Ovary (tissue), 9 donors: ENCODE results near the gene XPO6. TPM values are rescaled to one million over a fixed set of nuclear protein-coding genes. Genes with fewer than 3 reads are reported as not detected.

Experiments used
- DNase-seq, 5 donors: peaks; one replicate each; pipeline ENCODE4 v3.0.0-alpha.2; 2019 to 2020
- H3K27ac ChIP-seq, 2 donors: fragments of 200-600 bp; one replicate each; pipeline versions ENCODE4 v1.5.1 to v1.8.0; 2019 to 2022
- H3K27me3 ChIP-seq: fragments of 200-600 bp; one replicate; pipeline ENCODE4 v1.8.0; 2022
- H3K36me3 ChIP-seq: fragments of 200-600 bp; sonication (generic); one replicate; pipeline ENCODE4 v1.5.1; 2019
- H3K4me1 ChIP-seq: one replicate; pipeline ENCODE4 v1.8.1; 2013; ENCODE audit warnings: mild to moderate bottlenecking, moderate library complexity; ENCODE audit not compliant: insufficient read depth
- H3K4me3 ChIP-seq: fragments of 200-600 bp; sonication (generic); one replicate; pipeline ENCODE4 v1.5.1; 2017
- H3K9me3 ChIP-seq, 2 donors: fragments of 200-600 bp in 1 of 2; sonication (generic) in 1 of 2; one replicate each; pipeline versions ENCODE4 v1.5.1 to v1.8.1; 2013 to 2019; ENCODE audit warnings: mild to moderate bottlenecking in 1 of 2, moderate library complexity in 1 of 2
- CTCF ChIP-seq, 3 donors: fragments of 450-650 bp in 2 of 3; fragments of 200-600 bp in 1 of 3; IDR thresholded peaks; one replicate each; pipeline versions ENCODE4 v1.5.1 to v1.8.0; 2016 to 2022; ENCODE audit warnings: antibody characterized with exemption in 3 of 3, mild to moderate bottlenecking in 1 of 3
- EP300 ChIP-seq: sonication (generic); formaldehyde crosslinking; IDR thresholded peaks from one replicate; pipeline ENCODE4 v1.6.1; 2017; ENCODE audit warnings: antibody characterized with exemption
- POLR2A ChIP-seq: fragments of 450-650 bp; IDR thresholded peaks from one replicate; pipeline ENCODE4 v1.6.1; 2017; ENCODE audit warnings: antibody characterized with exemption, mild to moderate bottlenecking, moderate library complexity
- WGBS, 3 donors: extraction: QIAGEN DNeasy Blood & Tissue Kit in 1 of 3; methylation state at CpG; one replicate each; pipeline versions ENCODE4 v1.1.5 to v1.1.7; 2013 to 2017; 5-methylcytosine and 5-hydroxymethylcytosine counted together
- intact Hi-C, 4 donors: fragments of 100-400 bp; cut with DNase I; formaldehyde crosslinking; loops; one replicate each; pipeline versions ENCODE4 v1.11.0 to v1.15.1; 2022 to 2023
- polyA plus RNA-seq, 2 donors: library from polyadenylated mRNA; stranded (reverse); fragments of 200-250 nt in 1 of 2; fragments of 350-450 nt in 1 of 2; fragmentation: Illumina TruSeq in 1 of 2; extraction: RNeasy Lipid Tissue Mini Kit (QIAGEN cat#74804) in 1 of 2; gene quantifications; one replicate each; pipeline ENCODE4 v1.2.3, GENCODE V29; 2013 to 2014
- total RNA-seq, 7 donors: library from RNA; depleted of rRNA in 2 of 7; stranded (reverse); fragments of >200 nt in 2 of 7; fragmentation: NEBNext Ultra II Directional in 3 of 7; extraction: Animal tissue kit (Norgen Biotek cat#: 25700) in 3 of 7; gene quantifications; one replicate each; pipeline versions ENCODE4 v1.1.0 to v1.2.4, GENCODE V29; 2016 to 2023
- donor health status: DM: no; HTN: no; CAD: no; lungs with moderate emphysema.
- donor health status: DM: no; HTN: no; CAD: no.
- donor health status: Bipolar disorder and iron deficiency.
- donor health status: DM: yes; HTN: yes; CAD: no.
- donor health status: DM: no; HTN: no; CAD: no.
- donor health status: DM: yes; HTN: yes; CAD: no.

Gene XPO6
- total and polyA plus RNA-seq, 9 donors: 30.3 to 98.2 (median 65.0) TPM

DNA sequence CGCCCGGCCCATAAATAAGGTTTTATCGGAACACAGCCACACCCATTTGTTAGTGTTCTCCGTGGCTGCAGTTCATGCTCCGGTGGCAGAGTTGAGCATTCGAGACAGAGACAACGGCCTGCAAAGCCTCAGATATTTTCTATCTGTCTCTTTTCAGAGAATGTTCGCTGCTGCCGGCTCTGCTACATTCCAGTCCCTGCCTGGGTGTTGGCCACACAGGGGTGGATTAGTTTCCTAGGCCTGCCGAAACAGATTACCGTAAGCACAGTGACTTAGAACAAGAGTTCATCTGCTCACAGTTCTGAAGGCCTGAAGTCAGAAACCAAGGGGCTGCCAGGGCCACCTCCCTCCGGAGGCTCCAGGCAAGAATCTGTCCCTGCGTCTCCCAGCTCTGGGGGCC, 129.1 kb downstream of the XPO6 start:
- no peaks in the 10 kb centered on the region for H3K36me3 ChIP-seq
- H3K4me3 ChIP-seq: no peak overlapping the region
- intact Hi-C loops: no loop called here
- WGBS, 3 donors: 28 to 45% (median 40%) methylated on average over 13 of the region's 13 CpGs
- H3K27me3 ChIP-seq: no peaks in the 10 kb centered on the region
- H3K27ac ChIP-seq: no peak overlapping the region
- TF ChIP-seq CTCF (IDR thresholded peaks at IDR 0.05) (no peak), POLR2A (no peak), EP300 (no peak)
- H3K9me3 ChIP-seq: no peaks in the 10 kb centered on the region
- H3K4me1 ChIP-seq: no peaks in the 10 kb centered on the region
- peak in 1 of 5 donors; percentile 34 for DNase-seq

DNA sequence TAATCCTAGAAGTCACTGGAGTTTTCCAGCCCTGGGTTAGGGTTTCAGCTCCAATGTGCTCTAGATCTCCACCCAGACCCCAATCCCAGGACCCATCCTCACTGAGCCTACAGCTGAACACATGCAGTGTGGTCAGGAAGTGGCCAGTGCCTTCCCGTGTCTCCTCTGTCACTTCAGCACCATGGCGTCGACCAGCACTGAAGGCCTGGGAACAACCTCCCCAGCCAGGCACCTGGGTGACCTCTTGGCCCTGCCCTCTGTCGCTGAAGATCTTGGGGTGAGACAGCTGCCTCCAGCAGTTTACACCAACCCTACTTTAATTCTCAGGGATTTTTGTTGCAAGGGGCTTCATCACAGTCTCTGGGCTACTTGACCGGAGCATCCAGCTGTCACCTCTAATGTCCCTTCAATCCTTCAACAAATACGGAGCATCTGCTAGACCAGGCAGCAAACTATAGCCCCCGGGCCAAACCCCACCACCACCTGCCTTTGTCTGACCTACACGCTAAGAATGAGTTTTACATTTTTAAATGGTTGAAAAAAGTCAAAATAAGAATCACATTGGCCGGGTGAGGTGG, 130.3 kb downstream of the XPO6 start:
- H3K4me3 ChIP-seq: no peak overlapping the region
- H3K27me3 ChIP-seq: no peaks in the 10 kb centered on the region
- H3K9me3 ChIP-seq: no peaks in the 10 kb centered on the region
- no peaks in the 10 kb centered on the region for H3K4me1 ChIP-seq
- no peak for TF ChIP-seq POLR2A
- TF ChIP-seq CTCF (IDR thresholded peaks at IDR 0.05): no peak
- no peak for TF ChIP-seq EP300
- 80 to 84% (median 83%) methylated on average over 9 of the region's 9 CpGs for WGBS, 3 donors
- intact Hi-C loops: no loop called here
- no peak for DNase-seq
- no peak overlapping the region for H3K27ac ChIP-seq
- no peaks in the 10 kb centered on the region for H3K36me3 ChIP-seq

DNA sequence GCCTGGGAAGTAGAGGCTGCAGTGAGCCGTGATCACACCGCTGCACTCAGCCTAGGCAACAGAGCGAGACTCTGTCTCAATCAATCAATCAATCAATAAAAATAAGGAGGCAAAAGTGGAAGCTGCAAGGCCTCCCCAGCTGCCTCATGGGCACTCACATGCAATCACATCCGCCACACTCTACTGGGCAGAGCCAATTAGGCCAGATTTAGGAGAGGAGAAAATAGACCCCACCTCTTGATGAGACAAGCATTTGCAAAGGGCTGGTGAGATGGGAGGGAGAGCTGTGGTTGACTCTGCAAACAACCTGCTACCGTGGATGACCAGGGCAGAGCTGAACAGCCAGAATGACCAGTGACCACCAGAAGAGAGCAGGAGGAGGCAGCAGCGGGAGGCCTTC, 133.5 kb downstream of the XPO6 start:
- no peak for DNase-seq
- no peaks in the 10 kb centered on the region for H3K36me3 ChIP-seq
- no peak overlapping the region for H3K4me3 ChIP-seq
- H3K27me3 ChIP-seq: no peaks in the 10 kb centered on the region
- no peaks in the 10 kb centered on the region for H3K4me1 ChIP-seq
- TF ChIP-seq POLR2A (no peak), CTCF (IDR thresholded peaks at IDR 0.05) (no peak), EP300 (no peak)
- no peaks in the 10 kb centered on the region for H3K9me3 ChIP-seq
- intact Hi-C loops: no loop called here
- 94 to 95% (median 95%) methylated on average over 6 of the region's 6 CpGs for WGBS, 3 donors
- no peak overlapping the region for H3K27ac ChIP-seq

DNA sequence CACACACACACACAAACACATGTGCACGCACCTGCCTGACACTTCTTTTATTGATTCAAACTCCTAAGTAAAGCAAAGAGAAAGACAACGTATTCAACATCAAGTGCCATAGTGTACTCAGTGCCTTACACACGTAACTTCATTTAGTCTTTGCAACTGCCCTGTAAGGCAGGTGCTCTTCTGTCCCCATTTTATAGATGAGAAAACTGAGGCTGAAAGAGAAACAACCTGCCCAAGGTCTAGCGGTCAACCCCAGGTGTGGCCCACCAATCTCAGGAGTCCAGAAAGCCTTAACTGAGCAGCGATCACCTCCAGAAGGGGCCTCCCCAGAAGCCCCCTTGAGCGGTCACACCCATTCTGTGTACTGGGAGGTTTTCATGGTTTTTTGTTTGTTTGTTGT, 137.9 kb downstream of the XPO6 start:
- WGBS, 3 donors: 94 to 97% (median 96%) methylated on average over 6 of the region's 6 CpGs
- intact Hi-C loops: no loop called here
- no peaks in the 10 kb centered on the region for H3K36me3 ChIP-seq
- TF ChIP-seq CTCF (IDR thresholded peaks at IDR 0.05) (no peak), POLR2A (no peak), EP300 (no peak)
- H3K27me3 ChIP-seq: no peaks in the 10 kb centered on the region
- H3K4me1 ChIP-seq: no peaks in the 10 kb centered on the region
- H3K27ac ChIP-seq: no peak overlapping the region
- no peak for DNase-seq
- no peak overlapping the region for H3K4me3 ChIP-seq
- H3K9me3 ChIP-seq: no peaks in the 10 kb centered on the region
